ENCODE measurements around the gene SLC4A4.

SLC4A4 gene

GRCh38 chr4:71608678-71609071 lies 269.9 kb downstream of the SLC4A4 start:
- no peak for DNase-seq

- no peak for DNase-seq
Measured at GRCh38 chr4:71609167-71609566, 270.3 kb downstream of the SLC4A4 start.

DNA sequence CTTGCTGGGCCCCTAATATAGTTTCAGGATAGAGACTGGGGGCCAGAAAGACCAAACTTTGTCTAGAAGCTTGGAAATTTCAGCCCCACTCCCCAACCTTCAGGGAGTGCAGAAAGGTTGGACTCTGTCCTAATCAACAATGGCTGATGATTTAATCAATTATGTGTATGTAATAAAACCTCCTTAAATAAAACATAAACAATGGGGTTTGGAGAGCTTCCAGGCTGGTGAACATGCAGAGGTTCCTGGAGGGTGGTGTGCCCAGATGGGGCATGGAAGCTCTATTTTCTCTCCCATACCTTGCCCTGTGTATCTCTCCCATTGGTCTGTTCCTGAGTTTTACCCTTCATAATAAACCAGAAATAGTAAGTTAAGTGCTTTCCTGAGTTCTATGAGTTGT lies 270.8 kb downstream of the SLC4A4 start:
- no peak for DNase-seq

DNA sequence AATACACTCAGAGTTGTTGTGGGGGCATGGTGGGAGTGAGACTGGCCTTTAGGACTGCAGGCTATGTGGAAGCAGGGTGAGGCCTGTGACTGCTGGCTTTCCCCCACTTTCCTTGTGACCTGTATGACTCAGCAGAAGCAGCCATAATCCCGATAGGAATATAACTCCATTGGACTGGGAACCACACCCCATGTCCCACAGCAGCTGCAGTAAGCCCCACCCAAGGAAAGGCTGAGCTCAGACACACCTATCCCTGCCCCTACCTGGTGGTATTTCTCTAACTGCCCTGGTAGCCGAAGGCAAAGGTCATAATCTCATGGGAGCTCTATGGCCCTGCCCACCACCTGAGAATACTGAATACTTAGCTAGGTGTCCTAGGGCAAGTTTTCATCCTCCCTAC lies 275.8 kb downstream of the SLC4A4 start:
- DNase-seq: no peak

GRCh38 chr4:71616168-71616811 lies 277.5 kb downstream of the SLC4A4 start:
- no peak for DNase-seq

Measured in CD4-positive, alpha-beta T cell treated with Interleukin-17A for 1 hour (primary cell).